Fibroblast of skin of left biceps (primary cell): ENCODE data around the gene CD244.
"Not testable (repeated sequence)": the region's sequence is repeated elsewhere in the genome, so short reads cannot be mapped to it uniquely, and the experiment has no call there.

ENCODE experiments used
- DNase-seq, 2 experiments: peaks; one replicate each; pipeline ENCODE4 v3.0.0-alpha.2; 2013; ENCODE audit warnings: low read depth in 2 of 2

Gene CD244

GRCh38 chr1:160879056-160879455 lies 16.4 kb upstream of the CD244 start:
- DNase-seq = no peak

- no peak for DNase-seq
Observed at GRCh38 chr1:160877221-160877620, 14.5 kb upstream of the CD244 start.

GRCh38 chr1:160876311-160876710 lies 13.6 kb upstream of the CD244 start:
- DNase-seq = no peak

- not testable (repeated sequence) for DNase-seq
Observed at GRCh38 chr1:160875591-160875990, 12.9 kb upstream of the CD244 start.

- no peak for DNase-seq
Observed at GRCh38 chr1:160874935-160875334, 12.2 kb upstream of the CD244 start.

- DNase-seq = no peak
Observed at GRCh38 chr1:160868141-160868540, 5.5 kb upstream of the CD244 start.

GRCh38 chr1:160867651-160868050 lies 5.0 kb upstream of the CD244 start:
- DNase-seq = not testable (repeated sequence)

- DNase-seq = no peak
Observed at GRCh38 chr1:160866695-160867260, 4.1 kb upstream of the CD244 start.

- DNase-seq = no peak
Observed at GRCh38 chr1:160866001-160866694, 3.5 kb upstream of the CD244 start.

- no peak for DNase-seq
Observed at GRCh38 chr1:160865337-160865736, 2.6 kb upstream of the CD244 start.

GRCh38 chr1:160864173-160864572 lies 1.5 kb upstream of the CD244 start:
- DNase-seq = no peak

GRCh38 chr1:160863774-160864131 lies 1.1 kb upstream of the CD244 start:
- no peak for DNase-seq

GRCh38 chr1:160863061-160863773 lies 530 bp upstream of the CD244 start:
- DNase-seq = no peak

- no peak for DNase-seq
Observed at GRCh38 chr1:160860840-160861505, 1.7 kb downstream of the CD244 start.

- no peak for DNase-seq
Observed at GRCh38 chr1:160859166-160859565, 3.5 kb downstream of the CD244 start.

GRCh38 chr1:160858507-160858906 lies 4.2 kb downstream of the CD244 start:
- DNase-seq = no peak

GRCh38 chr1:160858097-160858496 lies 4.6 kb downstream of the CD244 start:
- no peak for DNase-seq

- no peak for DNase-seq
Observed at GRCh38 chr1:160855181-160855981, 7.3 kb downstream of the CD244 start.

- no peak for DNase-seq
Observed at GRCh38 chr1:160853754-160854153, 8.9 kb downstream of the CD244 start.

- DNase-seq = no peak
Observed at GRCh38 chr1:160853014-160853413, 9.7 kb downstream of the CD244 start.

- DNase-seq = no peak
Observed at GRCh38 chr1:160850993-160851392, 11.7 kb downstream of the CD244 start.

- no peak for DNase-seq
Observed at GRCh38 chr1:160850541-160850940, 12.1 kb downstream of the CD244 start.
